Breast epithelium (tissue), 3 donors: ENCODE data around the gene CCDC33.

Source experiments
- CTCF ChIP-seq, 3 donors: fragments of 450-650 bp; IDR thresholded peaks; one replicate each; pipeline ENCODE4 v1.5.1; 2016 to 2017; ENCODE audit warnings: antibody characterized with exemption in 3 of 3, mild to moderate bottlenecking in 3 of 3, moderate library complexity in 3 of 3
- POLR2A ChIP-seq: fragments of 450-650 bp; IDR thresholded peaks from one replicate; pipeline ENCODE4 v1.6.1; 2016; ENCODE audit warnings: antibody characterized with exemption, mild to moderate bottlenecking, moderate library complexity

DNA sequence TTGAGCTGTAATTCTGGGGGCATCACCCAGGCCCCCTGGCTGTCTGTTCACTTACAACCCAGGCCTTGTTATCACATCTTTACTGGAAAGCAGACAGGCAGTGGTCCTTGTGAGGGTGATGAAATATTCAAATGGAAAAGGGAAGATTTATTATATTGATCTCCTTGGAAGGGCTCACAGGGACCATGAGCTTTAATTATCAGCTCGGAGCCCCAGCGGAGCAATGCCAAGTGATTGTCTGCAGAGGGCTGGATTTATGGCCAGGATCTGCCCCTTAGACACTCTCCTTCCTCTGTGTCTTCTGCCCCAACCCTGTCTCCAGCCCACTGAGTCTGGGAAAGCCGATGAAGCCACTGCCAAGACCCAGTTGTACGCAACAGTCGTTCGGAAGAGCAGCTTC, 31.9 kb downstream of the CCDC33 start:
- TF ChIP-seq POLR2A = no peak
- no peak for TF ChIP-seq CTCF (IDR thresholded peaks at IDR 0.05)
